GM23248 (cell line): ENCODE data around the gene ERI3.

ENCODE experiments used
- EZH2 ChIP-seq: fragments of 200-600 bp; sonication (generic); IDR thresholded peaks from 2 replicates; pipeline ENCODE4 v1.6.1; 2018; ENCODE audit warnings: antibody characterized with exemption, mild to moderate bottlenecking; ENCODE audit not compliant: insufficient read depth, poor library complexity, severe bottlenecking
- EZH2phosphoT487 ChIP-seq: fragments of 200-600 bp; sonication (generic); IDR thresholded peaks from 2 replicates; pipeline ENCODE4 v1.6.1; 2018; ENCODE audit warnings: antibody characterized with exemption, moderate library complexity, mild to moderate bottlenecking, low read depth; ENCODE audit not compliant: insufficient read depth

DNA sequence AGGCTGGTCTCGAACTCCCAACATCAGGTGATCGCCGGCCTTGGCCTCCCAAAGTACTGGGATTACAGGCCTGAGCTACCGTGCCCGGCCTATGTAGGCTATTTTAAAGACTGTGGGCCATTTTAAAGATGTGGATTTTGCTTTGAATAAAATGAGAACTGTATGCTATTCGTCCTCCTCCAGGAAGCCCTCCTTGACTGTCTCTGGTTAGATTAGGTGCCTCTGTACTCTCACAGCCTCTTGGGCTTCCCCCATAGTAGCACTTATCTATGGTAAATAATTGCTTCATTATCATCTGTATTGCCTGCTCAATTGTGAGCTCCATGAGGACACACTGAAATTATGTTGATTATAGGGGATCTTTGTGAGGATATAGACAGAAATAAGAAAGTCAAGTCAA lies 20.5 kb upstream of the ERI3 start:
- no peak for TF ChIP-seq EZH2
- TF ChIP-seq EZH2phosphoT487 = no peak
